Measurements from ENCODE around the gene NPTXR.

GRCh38 chr22:38782402-38783094, 61.3 kb downstream of the NPTXR start:
- TF ChIP-seq CTCF (IDR thresholded peaks at IDR 0.05) (no peak), POLR2AphosphoS5 (IDR thresholded peaks at IDR 0.05) (no peak), POLR2A (IDR thresholded peaks at IDR 0.05) (no peak)
